Skeletal muscle tissue (tissue), 4 donors: ENCODE data around the gene SLIT3. TPM values are rescaled to one million over a fixed set of nuclear protein-coding genes. Genes with fewer than 3 reads are reported as not detected.

Source experiments
- H3K27ac ChIP-seq: one replicate; pipeline ENCODE4 v1.7.0; 2013; ENCODE audit warnings: mild to moderate bottlenecking, low read depth, low read length, inconsistent platforms
- H3K27me3 ChIP-seq, 3 donors: one replicate each; pipeline ENCODE4 v1.7.0; 2013; ENCODE audit warnings: low read length in 3 of 3; ENCODE audit not compliant: control insufficient read depth in 3 of 3, insufficient read depth in 3 of 3
- H3K36me3 ChIP-seq, 3 donors: one replicate each; pipeline ENCODE4 v1.7.0; 2013; ENCODE audit warnings: low read length in 3 of 3; ENCODE audit not compliant: control insufficient read depth in 3 of 3, insufficient read depth in 3 of 3
- H3K4me1 ChIP-seq, 3 donors: one replicate each; pipeline ENCODE4 v1.7.0; 2013; ENCODE audit warnings: low read length in 3 of 3, mild to moderate bottlenecking in 3 of 3; ENCODE audit not compliant: control insufficient read depth in 3 of 3, insufficient read depth in 3 of 3
- H3K4me3 ChIP-seq, 3 donors: one replicate each; pipeline ENCODE4 v1.7.0; 2013; ENCODE audit warnings: low read length in 3 of 3
- H3K9ac ChIP-seq, 3 donors: one replicate each; pipeline ENCODE4 v1.7.0; 2013; ENCODE audit warnings: low read length in 3 of 3, mild to moderate bottlenecking in 3 of 3, moderate library complexity in 2 of 3, low read depth in 1 of 3
- H3K9me3 ChIP-seq, 3 donors: one replicate each; pipeline ENCODE4 v1.7.0; 2013; ENCODE audit warnings: low read length in 3 of 3; ENCODE audit not compliant: control insufficient read depth in 3 of 3
- total RNA-seq: library from RNA; depleted of rRNA; stranded (reverse); fragments of >200 nt; gene quantifications from one replicate; pipeline ENCODE4 v1.2.3, GENCODE V29; 2014
- donor health status: Osteomylitis.

Gene SLIT3
- total RNA-seq, 1 donor from 2014 or later, result 7.8 TPM

- no peak overlapping the region for H3K27ac ChIP-seq
- H3K9me3 ChIP-seq, result no peaks in the 10 kb centered on the region
- peaks cover 0 to 5% (median 0%) of the 10 kb centered on the region in 3 donors for H3K27me3 ChIP-seq
- H3K4me3 ChIP-seq, result no peak overlapping the region
- H3K4me1 ChIP-seq, result no peaks in the 10 kb centered on the region
- H3K36me3 ChIP-seq, result no peaks in the 10 kb centered on the region
- H3K9ac ChIP-seq, result no peak overlapping the region
Measured at GRCh38 chr5:168898247-168898911, 402.6 kb downstream of the SLIT3 start.

- no peaks in the 10 kb centered on the region for H3K36me3 ChIP-seq
- H3K27ac ChIP-seq, result no peak overlapping the region
- H3K4me1 ChIP-seq, result no peaks in the 10 kb centered on the region
- H3K9me3 ChIP-seq, result no peaks in the 10 kb centered on the region
- H3K27me3 ChIP-seq, result peaks cover 0 to 5% (median 0%) of the 10 kb centered on the region in 3 donors
- H3K4me3 ChIP-seq, result no peak overlapping the region
- H3K9ac ChIP-seq, result no peak overlapping the region
Measured at GRCh38 chr5:168897387-168898122, 403.4 kb downstream of the SLIT3 start.

GRCh38 chr5:168895295-168896071, 405.5 kb downstream of the SLIT3 start:
- Histone ChIP-seq H3K9me3 (no peaks in the 10 kb centered on the region), H3K4me3 (no peak overlapping the region)

GRCh38 chr5:168893283-168893682, 407.7 kb downstream of the SLIT3 start:
- Histone ChIP-seq H3K4me1 (no peaks in the 10 kb centered on the region), H3K27me3 (peaks cover 0 to 5% (median 0%) of the 10 kb centered on the region in 3 donors), H3K4me3 (no peak overlapping the region), H3K9me3 (no peaks in the 10 kb centered on the region), H3K27ac (no peak overlapping the region), H3K9ac (no peak overlapping the region), H3K36me3 (no peaks in the 10 kb centered on the region)

More at GRCh38 chr5:168895295-168896071, 405.5 kb downstream of the SLIT3 start:
- Histone ChIP-seq H3K4me1 (no peaks in the 10 kb centered on the region), H3K27me3 (peaks cover 0 to 5% (median 0%) of the 10 kb centered on the region in 3 donors), H3K36me3 (no peaks in the 10 kb centered on the region), H3K27ac (no peak overlapping the region), H3K9ac (no peak overlapping the region)

- no peak overlapping the region for H3K27ac ChIP-seq
- no peak overlapping the region for H3K9ac ChIP-seq
- no peaks in the 10 kb centered on the region for H3K4me1 ChIP-seq
- no peak overlapping the region for H3K4me3 ChIP-seq
- peaks cover 0 to 5% (median 0%) of the 10 kb centered on the region in 3 donors for H3K27me3 ChIP-seq
- H3K36me3 ChIP-seq, result no peaks in the 10 kb centered on the region
- H3K9me3 ChIP-seq, result no peaks in the 10 kb centered on the region
Measured at GRCh38 chr5:168892618-168893186, 408.2 kb downstream of the SLIT3 start.

GRCh38 chr5:168890816-168891812, 409.8 kb downstream of the SLIT3 start:
- Histone ChIP-seq H3K9me3 (no peaks in the 10 kb centered on the region), H3K27ac (no peak overlapping the region), H3K4me3 (no peak overlapping the region), H3K36me3 (no peaks in the 10 kb centered on the region), H3K9ac (no peak overlapping the region), H3K4me1 (no peaks in the 10 kb centered on the region), H3K27me3 (peaks cover 0 to 5% (median 0%) of the 10 kb centered on the region in 3 donors)

- H3K27me3 ChIP-seq, result peaks cover 0 to 5% (median 0%) of the 10 kb centered on the region in 3 donors
- no peaks in the 10 kb centered on the region for H3K9me3 ChIP-seq
- no peaks in the 10 kb centered on the region for H3K4me1 ChIP-seq
- no peak overlapping the region for H3K27ac ChIP-seq
- H3K9ac ChIP-seq, result no peak overlapping the region
- no peak overlapping the region for H3K4me3 ChIP-seq
- no peaks in the 10 kb centered on the region for H3K36me3 ChIP-seq
Measured at GRCh38 chr5:168889039-168889438, 411.9 kb downstream of the SLIT3 start.

- no peaks in the 10 kb centered on the region for H3K36me3 ChIP-seq
- H3K9me3 ChIP-seq, result no peaks in the 10 kb centered on the region
- peaks cover 0 to 7% (median 0%) of the 10 kb centered on the region in 3 donors for H3K27me3 ChIP-seq
- H3K4me3 ChIP-seq, result no peak overlapping the region
- H3K9ac ChIP-seq, result no peak overlapping the region
- H3K27ac ChIP-seq, result no peak overlapping the region
- no peaks in the 10 kb centered on the region for H3K4me1 ChIP-seq
Measured at GRCh38 chr5:168887931-168888330, 413.0 kb downstream of the SLIT3 start.

- Histone ChIP-seq H3K4me3 (no peak overlapping the region), H3K27ac (no peak overlapping the region), H3K4me1 (no peaks in the 10 kb centered on the region), H3K27me3 (peaks cover 0 to 8% (median 0%) of the 10 kb centered on the region in 3 donors), H3K9me3 (no peaks in the 10 kb centered on the region), H3K9ac (no peak overlapping the region), H3K36me3 (no peaks in the 10 kb centered on the region)
Measured at GRCh38 chr5:168886157-168886556, 414.8 kb downstream of the SLIT3 start.
